Measurements from ENCODE around the gene ZNF580.
A peak's percentile ranks its signal among the peaks of the same experiment; 100 is the strongest.

The ZNF580 gene

GRCh38 chr19:55663846-55664536 lies 23.2 kb downstream of the ZNF580 start:
- no peak for DNase-seq (ENCODE audit: low read depth)

DNA sequence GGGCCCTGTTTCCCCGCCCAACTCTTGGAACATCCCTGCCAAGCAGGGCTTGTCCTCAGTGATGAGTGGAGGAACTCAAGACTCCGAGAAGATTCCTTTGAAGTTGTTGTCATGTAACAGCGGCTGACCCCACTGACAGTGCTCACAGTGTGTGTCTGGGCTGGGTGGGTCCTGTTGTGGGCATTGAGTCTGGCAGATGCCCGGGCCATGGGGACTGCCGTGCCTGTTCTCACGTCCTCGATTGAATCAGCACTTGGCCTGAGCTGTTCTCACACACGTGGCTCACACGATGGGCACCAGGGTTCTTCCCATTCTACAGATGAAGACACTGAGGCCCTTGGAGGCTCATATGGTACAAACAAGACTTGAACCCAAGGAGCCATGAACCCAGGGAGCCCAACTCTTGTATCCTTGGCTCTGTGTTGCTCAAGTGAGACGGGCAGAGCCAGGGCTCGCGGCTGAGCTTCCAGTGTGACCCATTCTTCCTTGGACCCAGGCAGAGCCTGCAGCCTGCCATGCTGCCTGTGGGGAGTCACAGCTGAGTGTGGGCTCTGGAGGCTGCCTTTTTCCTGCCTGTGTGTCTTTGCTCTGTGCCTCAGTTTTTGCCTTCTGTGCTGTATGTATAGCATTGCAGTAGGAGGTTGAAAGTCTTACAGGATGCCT lies 25.7 kb downstream of the ZNF580 start:
- no peak for DNase-seq (ENCODE audit: low read depth)

- no peak for DNase-seq (ENCODE audit: low read depth)
These were observed 26.2 kb downstream of the ZNF580 start for GRCh38 chr19:55667006-55667381.

DNA sequence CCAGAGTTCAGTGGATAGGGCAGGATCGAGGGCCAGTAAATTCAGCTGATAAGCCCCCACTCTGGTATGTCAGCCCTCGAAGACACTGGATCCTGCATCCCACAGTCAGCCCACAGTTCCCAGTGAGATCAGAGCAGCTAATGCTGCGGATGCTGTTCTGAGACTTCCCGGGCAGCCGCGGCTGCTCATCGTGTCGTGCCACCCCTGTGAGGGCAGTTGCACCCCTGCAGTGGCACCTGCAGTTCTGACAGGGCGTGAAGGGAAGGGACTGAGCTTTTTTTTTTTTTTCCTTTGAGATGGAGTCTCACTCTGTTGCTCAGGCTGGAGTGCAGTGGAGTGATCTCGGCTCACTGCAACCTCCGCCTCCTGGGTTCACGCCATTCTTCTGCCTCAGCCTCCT lies 26.7 kb downstream of the ZNF580 start:
- DNase-seq (ENCODE audit: low read depth) = no peak

DNA sequence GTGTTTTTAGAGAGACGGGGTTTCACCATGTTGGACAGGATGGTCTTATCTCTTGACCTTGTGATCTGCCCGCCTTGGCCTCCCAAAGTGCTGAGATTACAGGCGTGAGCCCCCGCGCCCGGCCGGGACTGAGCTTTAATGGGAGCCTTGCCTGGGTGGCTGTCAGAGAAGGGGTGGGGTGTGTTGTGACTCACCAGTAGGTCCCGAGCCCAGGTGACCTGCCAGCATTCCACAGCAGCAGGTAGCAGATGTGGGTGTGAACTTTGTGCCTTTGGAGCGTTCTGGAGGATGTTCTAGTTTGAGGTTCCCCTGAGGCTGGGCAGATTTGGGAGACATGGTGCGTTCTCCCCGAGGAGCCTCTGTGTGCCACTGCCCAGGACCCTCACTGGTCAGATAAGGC lies 27.2 kb downstream of the ZNF580 start:
- DNase-seq (ENCODE audit: low read depth) = no peak

GRCh38 chr19:55668603-55669348 lies 28.0 kb downstream of the ZNF580 start:
- DNase-seq (ENCODE audit: low read depth) = no peak

- DNase-seq (ENCODE audit: low read depth) = no peak
These were observed 28.8 kb downstream of the ZNF580 start for GRCh38 chr19:55669418-55670279.

DNA sequence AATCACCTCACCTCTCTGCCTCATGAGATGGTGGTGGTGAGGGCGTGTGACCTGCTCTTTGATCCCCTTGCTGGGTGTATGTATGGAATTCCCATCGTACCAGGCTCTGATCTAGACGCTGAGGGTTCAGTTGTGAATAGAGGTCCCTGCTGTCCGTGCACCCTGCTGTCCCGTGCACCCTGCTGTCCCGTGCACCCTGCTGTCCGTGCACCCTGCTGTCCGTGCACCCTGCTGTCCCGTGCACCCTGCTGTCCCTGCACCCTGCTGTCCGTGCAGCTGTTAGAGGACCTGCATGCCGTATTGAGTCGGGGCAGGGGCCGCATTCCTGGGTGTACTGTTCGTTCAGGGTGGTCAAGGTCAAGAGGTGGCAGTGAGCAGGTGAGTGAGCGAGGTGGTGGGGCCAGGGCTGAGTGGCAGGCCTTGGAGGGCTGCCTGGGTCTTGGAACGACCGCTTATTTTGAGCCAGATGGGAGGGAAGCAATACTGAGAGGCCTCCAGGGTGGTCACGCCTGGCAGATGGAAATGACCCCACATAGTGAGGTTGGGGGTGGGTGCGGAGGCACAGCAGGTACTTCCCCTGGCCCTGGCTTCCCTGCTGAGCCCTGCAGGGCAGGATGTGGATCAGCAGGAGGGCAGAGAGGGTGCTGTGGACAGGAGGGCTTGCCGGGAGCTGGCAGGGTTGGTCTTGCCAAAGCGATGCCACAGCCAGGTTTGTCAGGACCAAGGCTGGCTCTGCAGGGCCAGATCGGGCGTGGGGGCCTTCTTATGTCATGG lies 29.7 kb downstream of the ZNF580 start:
- DNase-seq (ENCODE audit: low read depth) = no peak

DNA sequence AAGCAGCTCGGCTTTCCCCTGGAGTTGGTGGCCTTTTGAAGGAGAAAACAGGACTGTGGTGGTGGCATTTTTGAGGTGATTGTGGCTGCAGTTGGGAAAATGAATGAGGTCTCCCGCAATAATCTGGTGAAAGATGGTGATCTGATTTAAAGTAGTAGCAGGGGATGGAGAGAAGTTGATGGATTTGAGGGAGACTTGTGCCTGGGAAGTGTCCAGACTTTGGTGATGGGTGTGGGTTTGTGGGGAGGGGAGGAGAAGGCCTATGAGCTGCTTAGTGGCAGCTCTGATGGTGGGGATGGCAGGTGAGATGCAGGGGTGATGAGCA lies 30.2 kb downstream of the ZNF580 start:
- DNase-seq (ENCODE audit: low read depth) = no peak

DNA sequence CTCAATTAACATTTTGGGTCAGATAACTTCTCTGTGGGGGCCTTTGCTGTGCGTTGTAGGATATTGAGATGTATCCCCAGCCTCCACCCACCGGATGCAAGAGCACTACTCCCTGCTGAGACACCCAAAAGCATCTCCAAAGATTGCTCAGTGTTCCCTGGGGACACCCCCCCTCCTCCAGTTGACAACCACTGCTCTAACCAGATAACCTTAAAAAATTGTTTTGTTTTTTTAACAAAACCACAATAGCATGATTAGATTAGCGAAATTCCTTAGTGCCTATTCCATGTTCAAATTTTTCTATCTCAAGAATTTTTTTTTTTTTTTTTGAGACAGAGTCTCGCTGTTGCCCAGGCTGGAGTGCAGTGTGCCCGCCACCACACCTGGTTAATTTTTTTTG lies 31.6 kb downstream of the ZNF580 start:
- DNase-seq (ENCODE audit: low read depth) = no peak

DNA sequence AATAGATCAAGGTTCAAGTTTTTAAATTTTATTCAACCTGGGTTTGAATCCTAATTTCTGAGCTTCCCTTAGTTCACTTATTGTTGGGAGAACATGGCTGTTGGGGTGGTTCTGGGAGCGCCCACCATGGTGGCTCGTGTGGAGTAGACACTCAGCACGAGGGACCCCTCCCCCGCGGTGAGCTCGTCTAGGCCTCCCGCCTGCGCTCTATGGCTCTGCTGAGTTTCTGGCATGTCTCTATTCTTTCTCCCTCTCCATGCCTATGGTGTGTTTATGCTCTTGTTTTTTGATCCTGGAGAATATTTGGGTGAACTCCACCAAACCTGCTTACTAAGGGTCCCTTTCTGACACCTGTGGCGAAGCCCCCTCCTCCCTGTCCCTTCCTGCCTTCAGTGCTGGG lies 32.7 kb downstream of the ZNF580 start:
- DNase-seq (ENCODE audit: low read depth) = no peak

GRCh38 chr19:55673889-55674288 lies 33.1 kb downstream of the ZNF580 start:
- no peak for DNase-seq (ENCODE audit: low read depth)

DNA sequence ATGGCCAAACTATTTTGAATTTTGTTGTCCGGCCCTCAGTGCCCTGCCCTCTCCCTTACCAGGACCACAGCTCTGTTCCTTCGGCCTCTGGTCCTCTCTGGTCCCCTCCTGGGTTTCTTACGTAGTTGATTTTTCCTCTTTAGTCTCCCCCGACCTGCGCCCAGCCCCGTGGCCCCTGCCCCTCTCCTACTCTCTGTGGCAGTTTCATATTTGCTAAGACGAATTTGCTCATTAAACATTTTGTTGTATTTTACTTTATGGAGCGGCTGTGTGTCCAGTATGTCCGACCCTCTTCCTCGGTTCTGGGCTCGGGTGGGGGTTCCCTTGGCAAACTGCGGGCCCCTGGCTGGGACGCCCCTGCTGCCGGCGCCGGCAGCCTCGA lies 33.6 kb downstream of the ZNF580 start:
- DNase-seq (ENCODE audit: low read depth) = no peak

GRCh38 chr19:55674841-55675660 lies 34.2 kb downstream of the ZNF580 start, which contains the start of gene EPN1:
EPN1 (plus strand) TSS chr19:55675226; CDS start chr19:55678628, 3,402 bp downstream.
- peak; percentile 98 for DNase-seq (ENCODE audit: low read depth)

GRCh38 chr19:55675661-55676354 lies 35.0 kb downstream of the ZNF580 start:
- DNase-seq (ENCODE audit: low read depth) = no peak

DNA sequence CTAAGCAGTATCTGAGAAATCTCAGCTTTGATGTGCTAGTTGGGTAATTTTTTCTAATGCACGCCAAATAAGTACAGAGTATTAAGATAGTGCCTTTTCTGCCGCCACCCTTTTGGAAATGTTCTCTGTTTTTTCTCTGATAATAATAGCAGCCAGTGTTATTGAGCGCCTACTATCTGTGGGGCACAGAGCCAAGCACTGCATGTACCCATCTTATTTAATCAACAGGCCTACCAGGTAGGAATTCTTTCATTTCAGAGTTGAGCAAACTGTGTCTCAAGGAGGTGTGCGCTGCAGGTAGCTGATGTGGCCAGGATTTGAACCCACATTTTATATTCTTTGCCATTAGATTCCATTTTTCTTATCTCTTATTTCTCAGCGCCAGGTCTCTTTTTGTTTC lies 35.6 kb downstream of the ZNF580 start:
- no peak for DNase-seq (ENCODE audit: low read depth)

DNA sequence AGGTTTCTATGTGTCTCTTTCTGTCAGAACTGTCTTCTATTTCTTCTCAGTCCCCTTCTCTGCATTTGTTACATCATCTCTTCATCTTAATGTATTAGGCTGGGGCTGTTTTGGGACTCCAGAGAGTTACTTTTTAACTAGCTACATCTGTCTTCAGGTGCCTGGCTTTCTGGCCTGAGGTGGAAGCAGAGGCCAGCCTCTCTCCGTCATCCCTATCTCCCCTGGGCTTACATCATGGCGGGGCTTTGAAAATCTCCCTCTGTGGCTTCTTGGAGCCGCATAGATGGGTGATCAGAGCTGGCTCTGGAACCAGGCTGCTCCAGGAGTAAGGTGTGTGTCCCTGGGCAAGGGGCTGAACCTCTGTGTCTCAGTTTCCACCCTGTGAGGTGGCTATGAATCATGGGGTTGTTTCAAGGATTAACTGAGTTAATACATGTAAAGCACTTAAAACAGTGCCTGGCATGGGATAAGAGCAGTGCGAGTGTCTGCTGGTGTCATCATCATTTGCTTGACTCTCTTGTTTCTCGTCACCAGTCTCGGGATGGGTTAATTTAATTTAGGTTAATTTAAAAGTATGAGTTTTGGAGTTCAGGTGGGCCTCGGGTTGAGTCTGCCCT lies 36.2 kb downstream of the ZNF580 start:
- DNase-seq (ENCODE audit: low read depth) = no peak

GRCh38 chr19:55677572-55678028 lies 36.8 kb downstream of the ZNF580 start:
- no peak for DNase-seq (ENCODE audit: low read depth)

- DNase-seq (ENCODE audit: low read depth) = no peak
These were observed 37.4 kb downstream of the ZNF580 start for GRCh38 chr19:55678121-55678671.
